ENCODE measurements around the gene SHROOM3.

DNA sequence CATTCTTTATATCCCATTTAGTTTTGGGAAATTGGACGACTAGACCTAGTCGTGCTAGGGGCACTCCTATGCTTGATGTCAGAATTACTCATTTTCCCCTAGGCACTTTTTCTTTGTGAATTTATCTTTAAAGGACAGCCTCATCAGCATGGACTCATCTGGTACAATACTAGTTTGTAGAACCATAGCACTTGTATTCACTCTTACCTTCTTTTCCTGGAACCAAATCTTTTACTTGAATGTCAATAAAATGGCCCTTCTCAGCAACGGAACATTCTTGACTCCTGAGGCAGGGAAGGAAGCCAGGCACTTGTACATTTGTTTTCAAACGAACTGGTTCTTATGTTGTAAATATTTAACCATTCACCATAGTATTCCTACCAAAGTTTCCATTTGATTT is 187.1 kb downstream of the SHROOM3 start:
- no peak for TF ChIP-seq FOXM1 (IDR thresholded peaks at IDR 0.05; ENCODE audit: borderline replicate concordance)
- no peak for TF ChIP-seq L3MBTL2 (conservative IDR thresholded peaks at IDR 0.05)
- no peak for TF ChIP-seq TARDBP (IDR thresholded peaks at IDR 0.05)
- TF ChIP-seq CTBP1 (IDR thresholded peaks at IDR 0.05; ENCODE audit: borderline replicate concordance) = no peak
- TF ChIP-seq FOXA1 (IDR thresholded peaks at IDR 0.05) = no peak
- no peak for TF ChIP-seq ARNT (IDR thresholded peaks at IDR 0.05)
- no peak for TF ChIP-seq ZNF384 (IDR thresholded peaks at IDR 0.05)
- TF ChIP-seq SP1 (IDR thresholded peaks at IDR 0.05) = no peak
- TF ChIP-seq BHLHE40 (IDR thresholded peaks at IDR 0.05; ENCODE audit: borderline replicate concordance) = no peak
- TF ChIP-seq HDGF (IDR thresholded peaks at IDR 0.05; ENCODE audit: borderline replicate concordance) = no peak
